A549 (cell line): ENCODE results near the gene PSME3. TPM values are rescaled to one million over a fixed set of nuclear protein-coding genes. Genes with fewer than 3 reads are reported as not detected.

Experiments
- ATAC-seq, 2 experiments: fragments of 200-7000 bp in 1 of 2; fragments of >200 bp in 1 of 2; cut with Nextera tagmentation in 1 of 2; cut with Tn5 transposase in 1 of 2; 3 replicates each; pipeline versions ENCODE4 v1.8.0 to v1.9.1; 2018 to 2020; ENCODE audit warnings: mild to moderate bottlenecking in 1 of 2, moderate library complexity in 1 of 2
- CTCF ChIA-PET: fragments of 300-600 bp; sonication (Branson Sonifier 250); formaldehyde crosslinking; extraction: SDS; loops from one replicate; lab custom pipeline; 2021; ENCODE audit warnings: antibody characterized with exemption, inconsistent platforms; lab: Yijun Ruan, JAX
- POLR2A ChIA-PET: fragments of 350-600 bp; formaldehyde crosslinking; extraction: SDS; loops from one replicate; lab custom pipeline; 2021; ENCODE audit warnings: antibody characterized with exemption, inconsistent platforms; lab: Yijun Ruan, JAX
- DNase-seq, 2 experiments: peaks; one replicate each; pipeline versions ENCODE4 v3.0.0 to v3.0.0-alpha.2; 2011 to 2016; ENCODE audit warnings: low read depth in 1 of 2, low spot score in 1 of 2
- FAIRE-seq: peaks from 2 replicates; lab custom pipeline; 2011; peaks lifted over from hg19 to GRCh38; lab: Jason Lieb, UNC
- H3K27ac ChIP-seq, 2 experiments: fragments of >200 bp; sonication (Bioruptor Twin); formaldehyde crosslinking; 3 replicates each; pipeline ENCODE4 v1.5.1; 2016 to 2017
- H3K4me1 ChIP-seq: fragments of >200 bp; sonication (Bioruptor Twin); formaldehyde crosslinking; 3 replicates; pipeline ENCODE4 v1.6.1; 2016
- H3K4me2 ChIP-seq: fragments of >200 bp; sonication (Bioruptor Twin); formaldehyde crosslinking; 3 replicates; pipeline ENCODE4 v1.6.1; 2016
- H3K4me3 ChIP-seq: fragments of >200 bp; sonication (Bioruptor Twin); formaldehyde crosslinking; 3 replicates; pipeline ENCODE4 v1.5.1; 2016
- H3K9me3 ChIP-seq: fragments of >200 bp; sonication (Bioruptor Twin); formaldehyde crosslinking; 3 replicates; pipeline ENCODE4 v1.6.1; 2016
- CBX8 ChIP-seq: fragments of 200-600 bp; sonication (generic); IDR thresholded peaks from 2 replicates; pipeline ENCODE4 v1.6.1; 2016
- CHD4 ChIP-seq: fragments of 200-600 bp; sonication (generic); IDR thresholded peaks from 2 replicates; pipeline ENCODE4 v1.6.1; 2016; ENCODE audit warnings: antibody characterized with exemption, mild to moderate bottlenecking, borderline replicate concordance
- EHMT2 ChIP-seq: fragments of 200-600 bp; sonication (generic); IDR thresholded peaks from 2 replicates; pipeline ENCODE4 v1.6.1; 2016; ENCODE audit warnings: antibody characterized with exemption, low read depth, mild to moderate bottlenecking, moderate library complexity
- EP300 ChIP-seq, 2 experiments: fragments of >200 bp; sonication (Bioruptor Twin); formaldehyde crosslinking; IDR thresholded peaks; 2 replicates in 1 of 2; 3 replicates in 1 of 2; pipeline ENCODE4 v1.6.1; 2016 to 2017
- FOSB ChIP-seq: fragments of 250-450 bp; sonication (Bioruptor Pico); IDR thresholded peaks from 2 replicates; pipeline ENCODE4 v1.5.0; 2020; ENCODE audit warnings: mild to moderate bottlenecking, moderate library complexity
- FOXS1 ChIP-seq: fragments of 250-450 bp; sonication (Bioruptor Pico); IDR thresholded peaks from 2 replicates; pipeline ENCODE4 v1.5.0; 2020; ENCODE audit warnings: mild to moderate bottlenecking, moderate library complexity
- HDAC2 ChIP-seq: fragments of 200-600 bp; sonication (generic); IDR thresholded peaks from 2 replicates; pipeline ENCODE4 v1.6.1; 2016
- HOXA7 ChIP-seq: fragments of 250-450 bp; sonication (Bioruptor Pico); IDR thresholded peaks from 2 replicates; pipeline ENCODE4 v1.5.0; 2020; ENCODE audit warnings: mild to moderate bottlenecking, moderate library complexity
- HOXB13 ChIP-seq: fragments of 250-450 bp; sonication (Bioruptor Pico); IDR thresholded peaks from 2 replicates; pipeline ENCODE4 v1.5.0; 2020; ENCODE audit warnings: low read depth, mild to moderate bottlenecking, moderate library complexity
- HOXB5 ChIP-seq: fragments of 250-450 bp; sonication (Bioruptor Pico); IDR thresholded peaks from 2 replicates; pipeline ENCODE4 v1.5.0; 2020; ENCODE audit warnings: mild to moderate bottlenecking, moderate library complexity
- JUN ChIP-seq, 2 experiments: fragments of >200 bp; sonication (Bioruptor Twin); formaldehyde crosslinking; IDR thresholded peaks; 2 replicates in 1 of 2; 3 replicates in 1 of 2; pipeline ENCODE4 v1.6.1; 2016 to 2017
- JUNB ChIP-seq: fragments of >200 bp; sonication (Bioruptor Twin); formaldehyde crosslinking; IDR thresholded peaks from 2 replicates; pipeline ENCODE4 v1.6.1; 2016
- KDM1A ChIP-seq: fragments of 200-600 bp; sonication (generic); IDR thresholded peaks from 2 replicates; pipeline ENCODE4 v1.6.1; 2016; ENCODE audit warnings: low read depth, mild to moderate bottlenecking
- KDM5A ChIP-seq: fragments of 200-600 bp; sonication (generic); IDR thresholded peaks from 2 replicates; pipeline ENCODE4 v1.6.1; 2016; ENCODE audit warnings: antibody characterized with exemption, mild to moderate bottlenecking
- MAZ ChIP-seq: fragments of 150-350 bp; IDR thresholded peaks from 2 replicates; pipeline ENCODE4 v1.6.1; 2014; ENCODE audit warnings: antibody characterized with exemption, low read depth, low read length, borderline replicate concordance
- MYC ChIP-seq: IDR thresholded peaks from 2 replicates; pipeline ENCODE4 v1.6.1; 2012; ENCODE audit warnings: mild to moderate bottlenecking, inconsistent platforms, low read length, improper control_type of control experiment, borderline replicate concordance
- NFE2L2 ChIP-seq: fragments of 150-350 bp; conservative IDR thresholded peaks from 2 replicates; pipeline ENCODE4 v1.6.1; 2014; ENCODE audit warnings: low read length
- PHF8 ChIP-seq: fragments of 200-600 bp; sonication (generic); IDR thresholded peaks from 2 replicates; pipeline ENCODE4 v1.6.1; 2016; ENCODE audit warnings: low read depth, mild to moderate bottlenecking, antibody characterized with exemption, moderate library complexity, borderline replicate concordance
- POLR2A ChIP-seq: IDR thresholded peaks from 2 replicates; pipeline ENCODE4 v1.6.1; 2012; ENCODE audit warnings: mild to moderate bottlenecking, low read length
- POLR2AphosphoS2 ChIP-seq: conservative IDR thresholded peaks from 2 replicates; pipeline ENCODE4 v1.6.1; 2012; ENCODE audit warnings: low read length, improper control_type of control experiment, inconsistent platforms
- RAD21 ChIP-seq, 2 experiments: fragments of >200 bp in 1 of 2; sonication (Bioruptor Twin) in 1 of 2; formaldehyde crosslinking in 1 of 2; IDR thresholded peaks in 1 of 2; conservative IDR thresholded peaks in 1 of 2; 2 replicates in 1 of 2; 3 replicates in 1 of 2; pipeline ENCODE4 v1.6.1; 2012 to 2018; ENCODE audit warnings: inconsistent platforms in 1 of 2
- RARB ChIP-seq: fragments of 250-450 bp; sonication (Bioruptor Pico); IDR thresholded peaks from 2 replicates; pipeline ENCODE4 v1.8.0; 2021; ENCODE audit warnings: mild to moderate bottlenecking, moderate library complexity
- SMC3 ChIP-seq: fragments of >200 bp; sonication (Bioruptor Twin); formaldehyde crosslinking; IDR thresholded peaks from 3 replicates; pipeline ENCODE4 v1.6.1; 2018; ENCODE audit warnings: inconsistent platforms
- SREBF2 ChIP-seq: fragments of 450-650 bp; IDR thresholded peaks from 2 replicates; pipeline ENCODE4 v1.6.1; 2014; ENCODE audit warnings: mild to moderate bottlenecking, moderate library complexity
- TFCP2L1 ChIP-seq: fragments of 250-450 bp; sonication (Bioruptor Pico); IDR thresholded peaks from 2 replicates; pipeline ENCODE4 v1.5.0; 2021; ENCODE audit warnings: mild to moderate bottlenecking
- ZC3H11A ChIP-seq: fragments of 450-650 bp; IDR thresholded peaks from 2 replicates; pipeline ENCODE4 v1.6.1; 2014; ENCODE audit warnings: antibody characterized with exemption, mild to moderate bottlenecking
- WGBS: methylation state at CpG from one replicate; pipeline ENCODE4 v1.1.6; 2017; ENCODE audit errors: missing lambda C conversion rate; 5-methylcytosine and 5-hydroxymethylcytosine counted together
- polyA plus RNA-seq, 4 experiments: library from polyadenylated mRNA; depleted of rRNA in 3 of 4; stranded (reverse); fragments of >200 nt; fragmentation: RNase III in 1 of 4; extraction: RNeasy Plus Mini Kit Qiagen cat#74134 plus additional on column Dnase treatment in 1 of 4; gene quantifications; 2 replicates in 3 of 4; 3 replicates in 1 of 4; pipeline ENCODE4 v1.2.3, GENCODE V29; 2011 to 2017
- TF ChIP-seq, protein P1 (sequence below): fragments of >200 bp; sonication (Bioruptor Twin); formaldehyde crosslinking; IDR thresholded peaks from 3 replicates; pipeline ENCODE4 v1.5.1; 2016
- TF ChIP-seq, protein P2 (sequence below): IDR thresholded peaks from 2 replicates; pipeline ENCODE4 v1.6.1; 2012
- TF ChIP-seq, protein P3 (sequence below): fragments of 250-450 bp; sonication (Bioruptor Pico); IDR thresholded peaks from 2 replicates; pipeline ENCODE4 v1.5.0; 2020; ENCODE audit warnings: low read depth, mild to moderate bottlenecking, moderate library complexity

Gene PSME3
- polyA plus RNA-seq, 2 of the 4 experiments (the other 2 are of a cell fraction): 223 to 257 TPM

DNA sequence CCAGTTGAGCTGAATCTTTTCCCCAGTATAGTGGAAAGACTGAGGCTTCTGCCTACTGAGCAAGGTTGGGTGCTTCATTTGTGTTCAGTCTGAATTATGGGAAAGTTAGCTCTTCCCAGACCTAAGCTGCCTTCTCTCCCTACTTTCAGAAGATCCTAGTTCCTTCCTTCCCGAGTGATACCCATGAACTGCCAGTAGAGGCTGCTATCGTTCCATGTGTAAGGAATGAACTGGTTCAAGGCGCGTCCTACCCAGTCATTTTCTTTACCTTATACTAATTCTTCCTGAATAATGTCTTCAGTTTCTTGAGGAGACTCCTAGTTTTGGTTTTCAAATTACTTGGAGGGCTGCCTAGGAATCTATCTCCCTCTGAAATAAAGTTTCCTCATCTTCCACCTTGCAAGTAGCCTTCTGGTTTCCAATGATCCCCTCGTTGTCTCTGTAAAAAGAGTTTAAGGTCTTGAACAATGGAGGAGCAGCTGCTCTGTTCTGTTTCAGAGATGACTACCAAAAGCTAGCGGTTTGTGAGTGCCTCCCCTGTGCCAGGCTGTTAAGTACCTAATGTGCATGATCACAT lies 10.2 kb downstream of the PSME3 start:
- TF ChIP-seq, protein P1, sequence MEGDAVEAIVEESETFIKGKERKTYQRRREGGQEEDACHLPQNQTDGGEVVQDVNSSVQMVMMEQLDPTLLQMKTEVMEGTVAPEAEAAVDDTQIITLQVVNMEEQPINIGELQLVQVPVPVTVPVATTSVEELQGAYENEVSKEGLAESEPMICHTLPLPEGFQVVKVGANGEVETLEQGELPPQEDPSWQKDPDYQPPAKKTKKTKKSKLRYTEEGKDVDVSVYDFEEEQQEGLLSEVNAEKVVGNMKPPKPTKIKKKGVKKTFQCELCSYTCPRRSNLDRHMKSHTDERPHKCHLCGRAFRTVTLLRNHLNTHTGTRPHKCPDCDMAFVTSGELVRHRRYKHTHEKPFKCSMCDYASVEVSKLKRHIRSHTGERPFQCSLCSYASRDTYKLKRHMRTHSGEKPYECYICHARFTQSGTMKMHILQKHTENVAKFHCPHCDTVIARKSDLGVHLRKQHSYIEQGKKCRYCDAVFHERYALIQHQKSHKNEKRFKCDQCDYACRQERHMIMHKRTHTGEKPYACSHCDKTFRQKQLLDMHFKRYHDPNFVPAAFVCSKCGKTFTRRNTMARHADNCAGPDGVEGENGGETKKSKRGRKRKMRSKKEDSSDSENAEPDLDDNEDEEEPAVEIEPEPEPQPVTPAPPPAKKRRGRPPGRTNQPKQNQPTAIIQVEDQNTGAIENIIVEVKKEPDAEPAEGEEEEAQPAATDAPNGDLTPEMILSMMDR: peak; percentile 99
- TF ChIP-seq SMC3: peak; percentile 95
- no peak for TF ChIP-seq HOXA7 (CRISPR knock-in tag)
- TF ChIP-seq RAD21 (conservative IDR thresholded peaks at IDR 0.05 in 1 of 2, IDR thresholded peaks at IDR 0.05 in 1 of 2): peak; percentile 96 to 99
- TF ChIP-seq, all 56 proteins: peak for 3
- Histone ChIP-seq H3K4me3 (no peak overlapping the region), H3K4me2 (no peak overlapping the region), H3K4me1 (no peaks in the 10 kb centered on the region), H3K9me3 (no peaks in the 10 kb centered on the region), H3K27ac (no peak overlapping the region)
- POLR2A ChIA-PET: interaction anchor here (1.1 to 1.8 kb wide), 4 partner anchors 10 to 155 kb away, joined by 5 to 6 read pairs (median 5); partner anchors contain the start of genes BECN1, PSME3 and RPL27
- ATAC-seq (peak; percentile 80 to 85), FAIRE-seq (peak; percentile 90), DNase-seq (peak; percentile 82 to 91)
- CTCF ChIA-PET: interaction anchor here (0.6 to 20.4 kb wide), 56 partner anchors 10 to 351 kb away, joined by 3 to 372 read pairs (median 5); partner anchors contain the start of genes AARSD1, BECN1, PSME3 and RPL27
- WGBS: 35% methylated on average over 6 of the region's 6 CpGs

DNA sequence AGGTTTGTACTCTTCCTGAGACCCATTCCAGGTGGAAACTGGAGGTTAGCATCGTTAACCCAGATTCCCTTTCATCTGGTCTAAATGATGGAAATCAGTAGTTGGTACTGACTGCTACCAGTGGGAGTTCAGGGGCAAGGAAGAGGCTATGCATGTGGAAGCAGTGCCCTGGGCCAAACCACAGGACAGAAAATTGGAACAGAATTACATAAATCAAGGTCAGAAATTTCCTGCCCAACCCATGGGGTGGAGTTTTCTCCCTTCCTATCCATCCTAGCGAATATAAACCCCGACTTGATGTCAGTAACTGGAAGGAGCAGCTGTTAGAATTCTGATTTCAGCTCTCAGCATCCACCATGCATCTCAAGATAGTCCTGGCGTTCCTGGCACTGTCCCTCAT lies 11.1 kb downstream of the PSME3 start, which contains the start of gene AOC2:
Gene AOC2, plus strand, starts transcription at position 310 of the 400 bp plus-strand sequence. Its CDS starts 47 bp downstream, at position 357.
- no peak within 1 kb of the TSS for H3K27ac ChIP-seq
- TF ChIP-seq MYC (no peak), HDAC2 (no peak), JUNB (no peak), CBX8 (no peak), CHD4 (no peak), MAZ (no peak), FOSB (CRISPR knock-in tag) (no peak), NFE2L2 (no peak), EP300 (IDR thresholded peaks at IDR 0.05) (no peak), ZC3H11A (no peak), JUN (IDR thresholded peaks at IDR 0.05) (no peak), HOXB5 (no peak), KDM5A (no peak), HOXB13 (no peak), TFCP2L1 (CRISPR knock-in tag) (no peak), SMC3 (no peak)
- TF ChIP-seq, protein P2, sequence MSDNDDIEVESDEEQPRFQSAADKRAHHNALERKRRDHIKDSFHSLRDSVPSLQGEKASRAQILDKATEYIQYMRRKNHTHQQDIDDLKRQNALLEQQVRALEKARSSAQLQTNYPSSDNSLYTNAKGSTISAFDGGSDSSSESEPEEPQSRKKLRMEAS: no peak
- whole genome bisulfite sequencing: 90% methylated on average over 4 of the region's 4 CpGs
- ChIA-PET POLR2A (interaction anchor here (1.4 to 1.8 kb wide), 2 partner anchors 20 to 85 kb away, joined by 5 to 6 read pairs; partner anchors contain the start of gene BECN1), CTCF (interaction anchor here (0.5 to 20.4 kb wide), 36 partner anchors 10 to 270 kb away, joined by 3 to 372 read pairs (median 8); partner anchors contain the start of genes BECN1, PSME3, RPL27 and RUNDC1)
- ATAC-seq (no peak), DNase-seq (no peak), FAIRE-seq (no peak)
- H3K4me3 ChIP-seq: no peak within 1 kb of the TSS
- H3K4me2 ChIP-seq: no peak within 1 kb of the TSS
- no peaks in the 10 kb centered on the region for H3K4me1 ChIP-seq
- H3K9me3 ChIP-seq: no peaks in the 10 kb centered on the region

DNA sequence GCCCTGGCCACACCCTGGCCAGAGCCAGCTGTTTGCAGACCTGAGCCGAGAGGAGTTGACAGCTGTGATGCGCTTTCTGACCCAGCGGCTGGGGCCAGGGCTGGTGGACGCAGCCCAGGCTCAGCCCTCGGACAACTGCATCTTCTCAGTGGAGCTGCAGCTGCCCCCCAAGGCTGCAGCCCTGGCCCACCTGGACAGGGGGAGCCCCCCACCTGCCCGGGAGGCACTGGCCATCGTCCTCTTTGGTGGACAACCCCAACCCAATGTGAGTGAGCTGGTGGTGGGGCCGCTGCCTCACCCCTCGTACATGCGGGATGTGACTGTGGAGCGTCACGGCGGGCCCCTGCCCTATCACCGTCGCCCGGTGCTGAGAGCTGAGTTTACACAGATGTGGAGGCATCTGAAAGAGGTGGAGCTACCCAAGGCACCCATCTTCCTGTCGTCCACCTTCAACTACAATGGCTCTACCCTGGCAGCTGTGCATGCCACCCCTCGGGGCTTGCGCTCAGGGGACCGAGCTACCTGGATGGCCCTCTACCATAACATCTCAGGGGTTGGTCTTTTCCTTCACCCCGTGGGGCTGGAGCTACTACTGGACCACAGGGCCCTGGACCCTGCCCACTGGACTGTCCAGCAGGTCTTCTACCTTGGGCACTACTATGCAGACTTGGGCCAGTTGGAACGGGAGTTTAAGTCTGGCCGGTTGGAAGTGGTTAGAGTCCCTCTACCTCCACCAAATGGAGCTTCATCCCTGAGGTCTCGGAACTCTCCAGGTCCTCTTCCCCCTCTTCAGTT lies 11.8 kb downstream of the PSME3 start:
- CTCF ChIA-PET: interaction anchor here (0.5 to 20.4 kb wide), 25 partner anchors 9 to 271 kb away, joined by 3 to 372 read pairs (median 8); partner anchors contain the start of genes BECN1, PSME3, RPL27 and RUNDC1
- no peak overlapping the region for H3K4me3 ChIP-seq
- TF ChIP-seq, protein P2: no peak
- no peak for TF ChIP-seq EHMT2
- no peak for TF ChIP-seq RARB
- TF ChIP-seq MAZ: no peak
- TF ChIP-seq KDM1A: no peak
- TF ChIP-seq, protein P3, sequence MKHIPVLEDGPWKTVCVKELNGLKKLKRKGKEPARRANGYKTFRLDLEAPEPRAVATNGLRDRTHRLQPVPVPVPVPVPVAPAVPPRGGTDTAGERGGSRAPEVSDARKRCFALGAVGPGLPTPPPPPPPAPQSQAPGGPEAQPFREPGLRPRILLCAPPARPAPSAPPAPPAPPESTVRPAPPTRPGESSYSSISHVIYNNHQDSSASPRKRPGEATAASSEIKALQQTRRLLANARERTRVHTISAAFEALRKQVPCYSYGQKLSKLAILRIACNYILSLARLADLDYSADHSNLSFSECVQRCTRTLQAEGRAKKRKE (CRISPR knock-in tag): no peak
- no peak for TF ChIP-seq POLR2A
- no peak for TF ChIP-seq PHF8
- TF ChIP-seq POLR2AphosphoS2: no peak
- TF ChIP-seq HOXA7 (CRISPR knock-in tag): no peak
- TF ChIP-seq SREBF2: no peak
- no peak for TF ChIP-seq FOXS1 (CRISPR knock-in tag)

More for the DNA sequence above, 11.8 kb downstream of the PSME3 start:
- FAIRE-seq (no peak), ATAC-seq (no peak), DNase-seq (no peak)
- POLR2A ChIA-PET: interaction anchor here (1.0 to 1.4 kb wide), 2 partner anchors 21 to 84 kb away, joined by 3 to 5 read pairs; partner anchors contain the start of gene BECN1
- WGBS: 94% methylated on average over 23 of the region's 24 CpGs
- Histone ChIP-seq H3K4me2 (no peak overlapping the region), H3K4me1 (no peaks in the 10 kb centered on the region), H3K9me3 (no peaks in the 10 kb centered on the region), H3K27ac (no peak overlapping the region)
